ENCODE data around the gene ZNF550. TPM values are rescaled to one million over a fixed set of nuclear protein-coding genes. Genes with fewer than 3 reads are reported as not detected.
"Not testable (repeated sequence)": the region's sequence is repeated elsewhere in the genome, so short reads cannot be mapped to it uniquely, and the experiment has no call there.

Gene ZNF550
- total RNA-seq, 1 donor from 2014 or later = 13.5 TPM

DNA sequence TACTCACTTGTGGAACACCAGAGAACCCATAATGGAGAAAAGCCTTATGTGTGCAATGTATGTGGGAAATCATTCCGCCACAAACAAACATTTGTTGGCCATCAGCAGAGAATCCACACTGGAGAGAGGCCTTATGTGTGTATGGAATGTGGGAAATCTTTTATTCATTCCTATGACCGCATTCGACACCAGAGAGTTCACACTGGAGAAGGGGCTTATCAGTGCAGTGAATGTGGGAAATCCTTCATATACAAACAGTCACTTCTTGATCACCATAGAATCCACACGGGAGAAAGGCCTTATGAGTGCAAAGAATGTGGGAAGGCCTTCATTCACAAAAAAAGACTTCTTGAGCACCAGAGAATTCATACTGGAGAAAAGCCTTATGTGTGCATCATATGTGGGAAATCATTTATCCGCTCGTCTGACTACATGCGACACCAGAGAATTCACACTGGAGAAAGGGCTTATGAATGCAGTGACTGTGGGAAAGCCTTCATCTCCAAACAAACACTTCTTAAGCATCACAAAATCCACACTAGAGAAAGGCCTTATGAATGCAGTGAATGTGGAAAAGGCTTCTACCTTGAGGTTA, 21.6 kb downstream of the ZNF550 start:
- H3K4me3 ChIP-seq (ENCODE audit: insufficient read depth, low read depth, low read length) = no peak overlapping the region
- no peaks in the 10 kb centered on the region for H3K4me1 ChIP-seq (ENCODE audit: insufficient read depth, low read length)
- H3K9me3 Mint-ChIP-seq (ENCODE audit: unreplicated experiment) = peaks cover 72% of the 10 kb centered on the region

DNA sequence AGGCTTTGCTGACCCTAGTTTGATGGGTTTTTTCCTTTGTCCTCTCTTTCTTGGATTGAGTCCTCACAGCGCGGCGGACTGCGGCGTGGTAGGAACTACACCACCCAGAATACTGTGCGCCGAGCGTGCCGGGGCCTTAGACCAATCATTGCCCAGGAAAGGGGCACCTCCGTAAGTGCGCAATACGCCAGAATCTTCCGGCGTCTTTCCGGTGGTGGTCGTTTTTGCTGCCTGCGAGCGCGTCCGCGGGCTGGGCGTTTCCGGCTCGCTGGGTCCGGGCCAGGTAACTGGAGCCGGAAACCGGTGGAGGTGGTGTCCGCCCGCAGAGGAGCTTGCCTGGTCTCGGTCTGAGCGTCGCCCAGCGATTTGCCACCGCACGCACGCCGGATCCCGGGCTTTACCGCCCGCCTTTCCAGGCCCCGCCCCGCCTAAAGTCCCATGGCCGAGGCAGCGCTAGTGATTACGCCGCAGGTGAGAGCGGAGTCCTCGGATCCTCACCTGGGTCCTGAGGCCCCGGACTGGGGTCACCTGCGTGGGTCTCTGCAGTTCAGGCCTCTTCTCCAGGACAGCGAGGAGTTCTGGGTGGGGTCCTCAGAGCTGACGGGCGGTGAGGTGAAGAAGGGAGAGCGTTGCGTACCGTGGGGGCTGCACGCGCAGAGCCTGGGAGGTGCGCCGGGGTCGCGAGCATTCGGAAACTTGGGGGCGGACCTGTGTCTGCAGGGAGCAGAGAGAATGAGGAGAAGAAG, 32.4 kb downstream of the ZNF550 start, which contains the start of gene ZNF549:
Gene ZNF549, plus strand, starts transcription at position 221 of the 746 bp plus-strand sequence. Its CDS starts 218 bp downstream, at position 439.
- Histone ChIP-seq H3K4me2 (ENCODE audit: low read length) (peak within 1 kb of the TSS; percentile 96), H3K27me3 (ENCODE audit: insufficient read depth, low read length) (no peaks in the 10 kb centered on the region), H3K4me3 (ENCODE audit: insufficient read depth, low read depth, low read length) (peak within 1 kb of the TSS; percentile 98), H3K9me3 (ENCODE audit: insufficient read depth, low read depth, low read length) (peaks cover 6% of the 10 kb centered on the region), H3K27ac (ENCODE audit: low read depth, low read length) (peak within 1 kb of the TSS; percentile 14), H3K36me3 (ENCODE audit: insufficient read depth, low read length) (peaks cover 7% of the 10 kb centered on the region), H3K9ac (ENCODE audit: low read length) (peak within 1 kb of the TSS; percentile 84), H3K79me2 (ENCODE audit: insufficient read depth, low read length) (peaks cover 31% of the 10 kb centered on the region), H3K4me1 (ENCODE audit: insufficient read depth, low read length) (no peaks in the 10 kb centered on the region), H4K20me1 (ENCODE audit: insufficient read depth, low read length) (no peaks in the 10 kb centered on the region), H2AFZ (ENCODE audit: low read depth, low read length) (peak within 1 kb of the TSS; percentile 99)
- DNase-seq (ENCODE audit: low read depth) (peak; percentile 94), FAIRE-seq (peak; percentile 80)
- no peaks in the 10 kb centered on the region for H3K27me3 Mint-ChIP-seq (ENCODE audit: low read depth, unreplicated experiment)
- peak within 1 kb of the TSS; percentile 98 for H3K4me3 Mint-ChIP-seq (ENCODE audit: unreplicated experiment)
- peaks cover 5% of the 10 kb centered on the region for H3K4me1 Mint-ChIP-seq (ENCODE audit: low read depth, unreplicated experiment)
- TF ChIP-seq, protein P1, sequence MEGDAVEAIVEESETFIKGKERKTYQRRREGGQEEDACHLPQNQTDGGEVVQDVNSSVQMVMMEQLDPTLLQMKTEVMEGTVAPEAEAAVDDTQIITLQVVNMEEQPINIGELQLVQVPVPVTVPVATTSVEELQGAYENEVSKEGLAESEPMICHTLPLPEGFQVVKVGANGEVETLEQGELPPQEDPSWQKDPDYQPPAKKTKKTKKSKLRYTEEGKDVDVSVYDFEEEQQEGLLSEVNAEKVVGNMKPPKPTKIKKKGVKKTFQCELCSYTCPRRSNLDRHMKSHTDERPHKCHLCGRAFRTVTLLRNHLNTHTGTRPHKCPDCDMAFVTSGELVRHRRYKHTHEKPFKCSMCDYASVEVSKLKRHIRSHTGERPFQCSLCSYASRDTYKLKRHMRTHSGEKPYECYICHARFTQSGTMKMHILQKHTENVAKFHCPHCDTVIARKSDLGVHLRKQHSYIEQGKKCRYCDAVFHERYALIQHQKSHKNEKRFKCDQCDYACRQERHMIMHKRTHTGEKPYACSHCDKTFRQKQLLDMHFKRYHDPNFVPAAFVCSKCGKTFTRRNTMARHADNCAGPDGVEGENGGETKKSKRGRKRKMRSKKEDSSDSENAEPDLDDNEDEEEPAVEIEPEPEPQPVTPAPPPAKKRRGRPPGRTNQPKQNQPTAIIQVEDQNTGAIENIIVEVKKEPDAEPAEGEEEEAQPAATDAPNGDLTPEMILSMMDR (IDR thresholded peaks at IDR 0.05; ENCODE audit: insufficient read depth, low read depth, low read length) = no peak
- no peak for TF ChIP-seq EZH2 (IDR thresholded peaks at IDR 0.05; ENCODE audit: insufficient read depth, low read length)
- peaks cover 10% of the 10 kb centered on the region for H3K9me3 Mint-ChIP-seq (ENCODE audit: unreplicated experiment)
- H3K36me3 Mint-ChIP-seq (ENCODE audit: low read depth, unreplicated experiment) = peaks cover 19% of the 10 kb centered on the region
- peak within 1 kb of the TSS; percentile 49 for H3K27ac Mint-ChIP-seq (ENCODE audit: unreplicated experiment)

More for the DNA sequence above, 21.6 kb downstream of the ZNF550 start:
- Histone ChIP-seq H3K9me3 (ENCODE audit: insufficient read depth, low read depth, low read length) (peaks cover 78% of the 10 kb centered on the region), H3K9ac (ENCODE audit: low read length) (no peak overlapping the region), H3K79me2 (ENCODE audit: insufficient read depth, low read length) (peaks cover 3% of the 10 kb centered on the region), H3K27ac (ENCODE audit: low read depth, low read length) (no peak overlapping the region), H3K4me2 (ENCODE audit: low read length) (no peak overlapping the region), H4K20me1 (ENCODE audit: insufficient read depth, low read length) (no peaks in the 10 kb centered on the region), H2AFZ (ENCODE audit: low read depth, low read length) (no peak overlapping the region), H3K27me3 (ENCODE audit: insufficient read depth, low read length) (no peaks in the 10 kb centered on the region), H3K36me3 (ENCODE audit: insufficient read depth, low read length) (peaks cover 51% of the 10 kb centered on the region)
- DNase-seq (ENCODE audit: low read depth) (no peak), FAIRE-seq (no peak)
- Mint-ChIP-seq H3K27ac (ENCODE audit: unreplicated experiment) (no peak overlapping the region), H3K4me3 (ENCODE audit: unreplicated experiment) (no peak overlapping the region), H3K27me3 (ENCODE audit: low read depth, unreplicated experiment) (no peaks in the 10 kb centered on the region), H3K4me1 (ENCODE audit: low read depth, unreplicated experiment) (no peaks in the 10 kb centered on the region), H3K36me3 (ENCODE audit: low read depth, unreplicated experiment) (peaks cover 97% of the 10 kb centered on the region)
- TF ChIP-seq EZH2 (IDR thresholded peaks at IDR 0.05; ENCODE audit: insufficient read depth, low read length) = no peak

DNA sequence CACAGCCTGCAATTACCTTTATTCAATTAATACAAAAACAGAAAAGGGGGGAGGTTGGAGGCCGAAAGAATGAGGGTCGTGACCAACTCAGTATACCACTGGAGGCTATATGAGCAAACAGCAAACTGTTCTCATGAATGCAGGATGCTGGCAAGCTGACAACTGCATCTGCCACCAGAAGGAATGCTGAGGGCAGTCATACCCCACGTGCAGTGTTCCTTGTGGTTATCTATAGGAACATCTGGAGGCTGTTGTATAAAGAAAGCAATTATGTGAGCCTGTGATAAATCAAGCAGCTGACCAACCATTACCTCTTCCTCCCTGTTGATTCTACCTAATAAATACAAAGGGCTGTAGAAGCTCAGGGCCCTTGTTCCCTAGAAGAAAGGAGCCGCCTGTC, 41.6 kb downstream of the ZNF550 start:
- not testable (repeated sequence) for H4K20me1 ChIP-seq (ENCODE audit: insufficient read depth, low read length); H3K36me3 ChIP-seq (ENCODE audit: insufficient read depth, low read length); H3K79me2 ChIP-seq (ENCODE audit: insufficient read depth, low read length); FAIRE-seq; H3K27me3 Mint-ChIP-seq (ENCODE audit: low read depth, unreplicated experiment); H3K4me3 ChIP-seq (ENCODE audit: insufficient read depth, low read depth, low read length); H3K4me3 Mint-ChIP-seq (ENCODE audit: unreplicated experiment); DNase-seq (ENCODE audit: low read depth); H3K27ac ChIP-seq (ENCODE audit: low read depth, low read length); H3K27ac Mint-ChIP-seq (ENCODE audit: unreplicated experiment); H2AFZ ChIP-seq (ENCODE audit: low read depth, low read length); H3K9ac ChIP-seq (ENCODE audit: low read length); H3K4me1 ChIP-seq (ENCODE audit: insufficient read depth, low read length); H3K4me2 ChIP-seq (ENCODE audit: low read length); H3K27me3 ChIP-seq (ENCODE audit: insufficient read depth, low read length); H3K4me1 Mint-ChIP-seq (ENCODE audit: low read depth, unreplicated experiment)
- Mint-ChIP-seq H3K9me3 (ENCODE audit: unreplicated experiment) (peaks cover 33% of the 10 kb centered on the region), H3K36me3 (ENCODE audit: low read depth, unreplicated experiment) (peaks cover 51% of the 10 kb centered on the region)
- peaks cover 17% of the 10 kb centered on the region for H3K9me3 ChIP-seq (ENCODE audit: insufficient read depth, low read depth, low read length)

All from astrocyte (in vitro differentiated cells and primary cell).